Heart left ventricle (tissue), 16 donors: ENCODE results near the gene FAM53B. TPM values are rescaled to one million over a fixed set of nuclear protein-coding genes. Genes with fewer than 3 reads are reported as not detected.

ENCODE experiments used
- ATAC-seq, 4 donors: fragments of 200-7000 bp; cut with Tn5 transposase; one replicate each; pipeline ENCODE4 v1.9.1; 2020 to 2022; ENCODE audit warnings: moderate library complexity in 4 of 4, mild to moderate bottlenecking in 3 of 4, moderate number of reproducible peaks in 1 of 4
- DNase-seq, 5 donors: peaks; one replicate each; pipeline ENCODE4 v3.0.0-alpha.2; 2020
- H3K27ac ChIP-seq, 12 donors: fragments of 200-600 bp; sonication (generic) in 4 of 12; one replicate each; pipeline versions ENCODE4 v1.5.0 to v1.8.0; 2016 to 2022; ENCODE audit warnings: mild to moderate bottlenecking in 2 of 12
- H3K27me3 ChIP-seq, 9 donors: fragments of 200-600 bp; sonication (generic) in 2 of 9; one replicate each; pipeline versions ENCODE4 v1.5.1 to v1.8.0; 2016 to 2022; ENCODE audit warnings: mild to moderate bottlenecking in 3 of 9
- H3K36me3 ChIP-seq, 9 donors: fragments of 200-600 bp; sonication (generic) in 2 of 9; one replicate each; pipeline versions ENCODE4 v1.5.0 to v1.8.0; 2018 to 2022; ENCODE audit warnings: mild to moderate bottlenecking in 2 of 9
- H3K4me1 ChIP-seq, 12 donors: fragments of 200-600 bp; sonication (generic) in 4 of 12; one replicate each; pipeline versions ENCODE4 v1.5.0 to v1.8.0; 2016 to 2022; ENCODE audit warnings: mild to moderate bottlenecking in 3 of 12
- H3K4me3 ChIP-seq, 12 donors: fragments of 200-600 bp; sonication (generic) in 4 of 12; one replicate each; pipeline versions ENCODE4 v1.5.0 to v1.8.0; 2017 to 2022; ENCODE audit warnings: mild to moderate bottlenecking in 9 of 12, moderate library complexity in 4 of 12
- H3K9me3 ChIP-seq, 12 donors: fragments of 200-600 bp; sonication (generic) in 4 of 12; one replicate each; pipeline versions ENCODE4 v1.5.0 to v1.8.0; 2016 to 2022; ENCODE audit warnings: mild to moderate bottlenecking in 1 of 12
- CTCF ChIP-seq, 12 donors: fragments of 200-600 bp; sonication (generic) in 4 of 12; IDR thresholded peaks; one replicate each; pipeline versions ENCODE4 v1.5.0 to v1.8.0; 2018 to 2022; ENCODE audit warnings: antibody characterized with exemption in 12 of 12, mild to moderate bottlenecking in 5 of 12
- POLR2A ChIP-seq, 2 donors: fragments of 450-650 bp; IDR thresholded peaks; one replicate each; pipeline ENCODE4 v1.6.1; 2017; ENCODE audit warnings: antibody characterized with exemption in 2 of 2, mild to moderate bottlenecking in 2 of 2, moderate library complexity in 2 of 2
- WGBS, 4 donors: extraction: QIAGEN DNeasy Blood & Tissue Kit in 2 of 4; methylation state at CpG; one replicate each; pipeline versions ENCODE4 v1.1.5 to v1.1.7; 2013 to 2018; 5-methylcytosine and 5-hydroxymethylcytosine counted together
- intact Hi-C, 10 donors: fragments of 100-400 bp; cut with DNase I; formaldehyde crosslinking; loops; one replicate each; pipeline versions ENCODE4 v1.11.1 to v1.14.2; 2022
- polyA plus RNA-seq, 2 donors: library from polyadenylated mRNA; stranded (reverse); fragments of 200-250 nt; gene quantifications; one replicate each; pipeline ENCODE4 v1.2.3, GENCODE V29; 2013
- total RNA-seq, 9 donors: library from RNA; depleted of rRNA in 2 of 9; stranded (reverse); fragments of >200 nt in 2 of 9; fragmentation: NEBNext Ultra II Directional in 3 of 9; extraction: Animal tissue kit (Norgen Biotek cat#: 25700) in 3 of 9; gene quantifications; one replicate each; pipeline versions ENCODE4 v1.1.0 to v1.2.4, GENCODE V29; 2016 to 2023
- donor health status: ischemic (EF 13 %, LVEDD 7.1; RV severe dilation, severe dysfunction).
- donor health status: healthy with polysubstance abuse.
- donor health status: DM: no; HTN: yes; CAD: no.
- donor health status: DM: no; HTN: no; CAD: no.
- donor health status: ischemic (EF 25% LVEDD 6.9; RV normal size, moderate dysfunction).
- donor health status: ischemic (EF 25% LVEDD 5.7; RV mildly dilated, moderate dysfunction).
- donor health status: healthy.
- donor health status: DM: yes; HTN: yes; CAD: no.
- donor health status: ischemic (EF 35%, LVEDD 5.7; RV mildly dilated, moderate dysfunction).
- donor health status: nonischemic (EF 11% LVEDD 7.7; RV severe dilation, severe dysfunction).
- donor health status: DM: yes; HTN: yes; CAD: no.
- donor health status: PGD.
- donor health status: ischemic (EF 29% LVEDD 5.4; RV normal size, mild dysfunction).
- donor health status: nonischemic (EF 23%, LVEDD 6.1; RV moderate dilation, normal function).

FAM53B gene
- total and polyA plus RNA-seq, 11 donors, result 23.7 to 57.7 (median 35.5) TPM

GRCh38 chr10:124712704-124713407 lies 31.3 kb downstream of the FAM53B start:
- Histone ChIP-seq H3K4me1 (peaks cover 15 to 95% (median 77%) of the 10 kb centered on the region in 12 donors), H3K4me3 (no peak overlapping the region), H3K27me3 (no peaks in the 10 kb centered on the region), H3K36me3 (no peaks in the 10 kb centered on the region), H3K27ac (peak overlapping the region in 6 of 12 donors; percentile 2 to 70 (median 60)), H3K9me3 (no peaks in the 10 kb centered on the region)
- TF ChIP-seq POLR2A (IDR thresholded peaks at IDR 0.05) (no peak), CTCF (IDR thresholded peaks at IDR 0.05) (no peak)
- no peak for ATAC-seq
- WGBS, 4 donors, result 87 to 95% (median 90%) methylated on average over 5 of the region's 5 CpGs
- intact Hi-C loops, result no loop called here
- DNase-seq, result no peak

GRCh38 chr10:124711145-124711544 lies 33.0 kb downstream of the FAM53B start:
- Histone ChIP-seq H3K27me3 (no peaks in the 10 kb centered on the region), H3K9me3 (no peaks in the 10 kb centered on the region), H3K27ac (peak overlapping the region in 9 of 12 donors; percentile 49 to 95 (median 89)), H3K4me3 (no peak overlapping the region), H3K36me3 (peaks cover 0 to 8% (median 0%) of the 10 kb centered on the region in 9 donors), H3K4me1 (peaks cover 22 to 95% (median 77%) of the 10 kb centered on the region in 12 donors)
- intact Hi-C loops, result no loop called here
- DNase-seq (no peak), ATAC-seq (no peak)
- no peak for TF ChIP-seq POLR2A (IDR thresholded peaks at IDR 0.05)
- no peak for TF ChIP-seq CTCF (IDR thresholded peaks at IDR 0.05)
- 62 to 69% (median 67%) methylated on average over 7 of the region's 7 CpGs for WGBS, 4 donors

- TF ChIP-seq POLR2A (IDR thresholded peaks at IDR 0.05), result no peak
- no peak for TF ChIP-seq CTCF (IDR thresholded peaks at IDR 0.05)
- 56 to 68% (median 60%) methylated on average over 13 to 14 of the region's 14 CpGs for WGBS, 4 donors
- H3K36me3 ChIP-seq, result peaks cover 0 to 16% (median 0%) of the 10 kb centered on the region in 9 donors
- no peaks in the 10 kb centered on the region for H3K27me3 ChIP-seq
- DNase-seq (no peak), ATAC-seq (no peak)
- intact Hi-C loops, result no loop called here
- no peak overlapping the region for H3K4me3 ChIP-seq
- peak overlapping the region in 11 of 12 donors; percentile 25 to 95 (median 88) for H3K27ac ChIP-seq
- H3K9me3 ChIP-seq, result no peaks in the 10 kb centered on the region
- peaks cover 22 to 97% (median 77%) of the 10 kb centered on the region in 12 donors for H3K4me1 ChIP-seq
Observed at GRCh38 chr10:124710266-124710881, 33.8 kb downstream of the FAM53B start.

GRCh38 chr10:124709861-124710260 lies 34.3 kb downstream of the FAM53B start:
- peak overlapping the region in 11 of 12 donors; percentile 25 to 95 (median 88) for H3K27ac ChIP-seq

More at GRCh38 chr10:124709861-124710260, 34.3 kb downstream of the FAM53B start:
- ATAC-seq, result peak; percentile 32 to 66 (median 61)
- no peaks in the 10 kb centered on the region for H3K9me3 ChIP-seq
- peak in 1 of 2 donors; percentile 15 for TF ChIP-seq POLR2A (IDR thresholded peaks at IDR 0.05)
- TF ChIP-seq CTCF (IDR thresholded peaks at IDR 0.05), result no peak
- H3K36me3 ChIP-seq, result peaks cover 0 to 21% (median 0%) of the 10 kb centered on the region in 9 donors
- 29 to 48% (median 40%) methylated on average over 10 of the region's 10 CpGs for WGBS, 4 donors
- peaks cover 24 to 99% (median 81%) of the 10 kb centered on the region in 12 donors for H3K4me1 ChIP-seq
- no peaks in the 10 kb centered on the region for H3K27me3 ChIP-seq
- DNase-seq, result peak in 2 of 5 donors; percentile 73 to 74
- intact Hi-C loops, result loop anchor here in 4 of 10 donors (5.0 to 10.0 kb wide), 2 partner anchors 32 to 65 kb away; partner anchors contain the start of gene FAM53B (in 4 of the 4)
- no peak overlapping the region for H3K4me3 ChIP-seq
